Measurements from ENCODE around the gene YY2. TPM values are rescaled to one million over a fixed set of nuclear protein-coding genes. Genes with fewer than 3 reads are reported as not detected.

Gene YY2
- polyA plus RNA-seq, 3 donors: 0.09 to 0.17 (median 0.12) TPM

DNA sequence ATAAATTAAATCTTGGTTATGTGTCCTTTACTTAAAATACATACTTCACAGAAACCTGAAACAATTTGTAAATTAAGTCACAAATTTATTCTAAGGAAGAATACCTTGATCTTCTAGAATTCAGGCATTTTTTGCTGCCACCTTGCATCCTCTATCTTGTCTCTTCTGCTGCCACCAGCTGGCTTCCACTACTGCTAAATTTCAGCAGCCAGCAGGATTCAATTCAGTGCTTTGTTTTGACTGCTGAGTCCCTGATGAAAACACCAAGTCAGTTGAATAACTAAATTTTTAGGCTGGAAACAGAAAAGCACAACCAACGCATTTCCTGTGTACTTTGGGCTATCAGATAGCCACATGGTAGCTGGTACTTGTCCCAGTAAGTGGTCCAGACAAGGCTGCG, 18.7 kb upstream of the YY2 start:
- no peak overlapping the region for H3K4me2 ChIP-seq (replicated peaks; ENCODE audit: extremely low read depth, low read length, poor library complexity, severe bottlenecking)
- no peak overlapping the region for H3K9ac ChIP-seq (ENCODE audit: insufficient read depth, low read length, poor library complexity, severe bottlenecking)
- Mint-ChIP-seq H3K4me3 (no peak overlapping the region), H3K4me1 (peaks cover 7% of the 10 kb centered on the region), H3K27ac (no peak overlapping the region), H3K9me3 (no peaks in the 10 kb centered on the region), H3K27me3 (ENCODE audit: low read depth in 3 of 3) (peaks cover 0 to 11% (median 2%) of the 10 kb centered on the region in 3 donors), H3K36me3 (no peaks in the 10 kb centered on the region)
- peaks cover 9% of the 10 kb centered on the region for H3K79me2 ChIP-seq (ENCODE audit: insufficient read depth, low read length)
- H2AFZ ChIP-seq (ENCODE audit: insufficient read depth, low read depth, low read length, poor library complexity, severe bottlenecking): no peak overlapping the region
- H3K9me3 ChIP-seq (replicated peaks in 1 of 2; ENCODE audit: control insufficient read depth in 1 of 2, insufficient read depth in 1 of 2, low read length in 2 of 2): no peaks in the 10 kb centered on the region
- TF ChIP-seq CTCF (IDR thresholded peaks at IDR 0.05): no peak
- no peak for DNase-seq
- H3K36me3 ChIP-seq (replicated peaks in 1 of 2; ENCODE audit: control insufficient read depth in 1 of 2, insufficient read depth in 2 of 2, low read length in 2 of 2): no peaks in the 10 kb centered on the region
- intact Hi-C loops (cut with micrococcal nuclease): no loop called here
- H3K4me3 ChIP-seq (replicated peaks in 1 of 3; ENCODE audit: low read depth in 2 of 3, low read length in 3 of 3): no peak overlapping the region
- H3K4me1 ChIP-seq (ENCODE audit: control insufficient read depth in 1 of 2, insufficient read depth in 2 of 2, low read length in 2 of 2): peaks cover 5 to 9% of the 10 kb centered on the region in 2 donors
- H3K27me3 ChIP-seq (ENCODE audit: control insufficient read depth in 2 of 2, insufficient read depth in 2 of 2, low read length in 2 of 2): no peaks in the 10 kb centered on the region
- H3K27ac ChIP-seq (ENCODE audit: low read depth in 1 of 2, low read length in 2 of 2): no peak overlapping the region
- H4K20me1 ChIP-seq (ENCODE audit: insufficient read depth, low read length): no peaks in the 10 kb centered on the region
- WGBS (ENCODE audit: insufficient coverage): no CpG with 5 or more reads among the region's 2 CpGs

GRCh38 chrX:21838937-21839333, 16.9 kb upstream of the YY2 start:
- H3K27ac Mint-ChIP-seq: peak overlapping the region; percentile 75 to 93 (median 89)
- H3K27me3 Mint-ChIP-seq (ENCODE audit: low read depth in 3 of 3): peaks cover 0 to 9% (median 2%) of the 10 kb centered on the region in 3 donors
- peak overlapping the region; percentile 87 to 89 for H3K4me3 Mint-ChIP-seq
- TF ChIP-seq CTCF (IDR thresholded peaks at IDR 0.05): no peak
- Histone ChIP-seq H3K36me3 (replicated peaks in 1 of 2; ENCODE audit: control insufficient read depth in 1 of 2, insufficient read depth in 2 of 2, low read length in 2 of 2) (no peaks in the 10 kb centered on the region), H3K4me2 (replicated peaks; ENCODE audit: extremely low read depth, low read length, poor library complexity, severe bottlenecking) (peak overlapping the region; percentile 76), H3K4me3 (replicated peaks in 1 of 3; ENCODE audit: low read depth in 2 of 3, low read length in 3 of 3) (peak overlapping the region; percentile 73 to 80 (median 78)), H3K9me3 (replicated peaks in 1 of 2; ENCODE audit: control insufficient read depth in 1 of 2, insufficient read depth in 1 of 2, low read length in 2 of 2) (no peaks in the 10 kb centered on the region), H3K27me3 (ENCODE audit: control insufficient read depth in 2 of 2, insufficient read depth in 2 of 2, low read length in 2 of 2) (no peaks in the 10 kb centered on the region), H3K79me2 (ENCODE audit: insufficient read depth, low read length) (peaks cover 9% of the 10 kb centered on the region), H2AFZ (ENCODE audit: insufficient read depth, low read depth, low read length, poor library complexity, severe bottlenecking) (peak overlapping the region; percentile 77), H4K20me1 (ENCODE audit: insufficient read depth, low read length) (no peaks in the 10 kb centered on the region), H3K27ac (ENCODE audit: low read depth in 1 of 2, low read length in 2 of 2) (peak overlapping the region in 1 of 2 donors; percentile 76), H3K9ac (ENCODE audit: insufficient read depth, low read length, poor library complexity, severe bottlenecking) (peak overlapping the region; percentile 77), H3K4me1 (ENCODE audit: control insufficient read depth in 1 of 2, insufficient read depth in 2 of 2, low read length in 2 of 2) (peaks cover 5 to 9% of the 10 kb centered on the region in 2 donors)
- intact Hi-C loops (cut with micrococcal nuclease): no loop called here
- H3K9me3 Mint-ChIP-seq: no peaks in the 10 kb centered on the region
- no CpG with 5 or more reads among the region's 4 CpGs for WGBS (ENCODE audit: insufficient coverage)
- peaks cover 7% of the 10 kb centered on the region for H3K4me1 Mint-ChIP-seq
- peak in 2 of 3 donors; percentile 5 to 18 for DNase-seq
- H3K36me3 Mint-ChIP-seq: peaks cover 0 to 4% of the 10 kb centered on the region in 2 donors
